ENCODE data around the gene LSM3. TPM values are rescaled to one million over a fixed set of nuclear protein-coding genes. Genes with fewer than 3 reads are reported as not detected.

Gene LSM3
- total and polyA plus RNA-seq, 2 of the 4 experiments (the other 2 are of a cell fraction): 3.4 to 11.5 TPM

GRCh38 chr3:14170531-14171159 lies 8.0 kb upstream of the LSM3 start (continued):
- TF ChIP-seq ELK1 (IDR thresholded peaks at IDR 0.05; ENCODE audit: borderline replicate concordance, low read depth, low read length) (no peak), RFX5 (IDR thresholded peaks at IDR 0.05; ENCODE audit: low read depth, low read length) (no peak)

GRCh38 chr3:14172496-14172895 lies 6.1 kb upstream of the LSM3 start:
- CTCF ChIA-PET: no interaction called here

More at GRCh38 chr3:14172496-14172895, 6.1 kb upstream of the LSM3 start:
- Histone ChIP-seq H2BK15ac (ENCODE audit: low read depth, low read length) (no peak overlapping the region), H3K18ac (ENCODE audit: low read depth, low read length) (no peak overlapping the region), H3K9me3 (ENCODE audit: control insufficient read depth, insufficient read depth, low read length) (no peaks in the 10 kb centered on the region), H4K5ac (ENCODE audit: low read depth, low read length) (no peak overlapping the region), H3K4me2 (ENCODE audit: low read depth, low read length) (no peak overlapping the region), H2BK120ac (ENCODE audit: low read depth, low read length) (no peak overlapping the region), H3K4me3 (ENCODE audit: insufficient read depth, low read depth, low read length) (no peak overlapping the region), H2BK5ac (ENCODE audit: low read depth, low read length, poor library complexity, severe bottlenecking) (no peak overlapping the region), H3K4me1 (ENCODE audit: control insufficient read depth, insufficient read depth, low read length) (peaks cover 8% of the 10 kb centered on the region), H3K23ac (ENCODE audit: low read depth, low read length) (no peak overlapping the region), H3K79me1 (ENCODE audit: low read depth in 1 of 2, low read length in 2 of 2) (peaks cover 38 to 60% of the 10 kb centered on the region in 2 experiments), H2AFZ (replicated peaks; ENCODE audit: low read length, poor library complexity) (no peak overlapping the region), H4K91ac (ENCODE audit: insufficient read depth, low read depth, low read length) (no peak overlapping the region), H3K9ac (ENCODE audit: low read depth, low read length) (no peak overlapping the region), H2AK5ac (ENCODE audit: low read depth, low read length) (no peak overlapping the region), H4K20me1 (ENCODE audit: insufficient read depth, low read length) (peaks cover 7% of the 10 kb centered on the region; the same call in 1 of the 2 replicates), H2BK20ac (ENCODE audit: low read depth, low read length) (no peak overlapping the region), H3K14ac (replicated peaks; ENCODE audit: low read depth, low read length) (no peak overlapping the region), H3K4ac (ENCODE audit: low read depth, low read length) (no peak overlapping the region), H3K27me3 (ENCODE audit: control insufficient read depth, insufficient read depth, low read length) (no peaks in the 10 kb centered on the region), H3K9me1 (ENCODE audit: insufficient read depth, low read length) (peaks cover 8% of the 10 kb centered on the region; the same call in 1 of the 2 replicates), H2AK9ac (replicated peaks; ENCODE audit: low read depth, low read length, poor library complexity) (no peak overlapping the region), H3K36me3 (ENCODE audit: control insufficient read depth, insufficient read depth, low read length) (peaks cover 32% of the 10 kb centered on the region), H3K56ac (ENCODE audit: extremely low read depth, insufficient read depth, low read length) (no peak overlapping the region), H4K8ac (ENCODE audit: low read depth in 2 of 2, low read length in 2 of 2) (no peak overlapping the region), H3K27ac (ENCODE audit: insufficient read depth, low read length) (no peak overlapping the region)
- no peak for ATAC-seq (ENCODE audit: low read depth)
- BruUV-seq (replicated peaks): no TSS peak
- in situ Hi-C loops (cut with MboI; ENCODE audit: low sequenced_read_pairs) (no loop called here), dilution Hi-C loops (cut with HindIII; ENCODE audit: low sequenced_read_pairs, unreplicated experiment) (no loop called here), intact Hi-C loops (cut with micrococcal nuclease) (loop anchor here (5.0 kb wide), 1 partner anchor 515 kb away; no protein-coding TSS in a partner anchor)
- DNase-seq: no peak
- WGBS, 2 experiments (ENCODE audit: extremely low coverage in 2 of 2, insufficient read length in 1 of 2): no CpG with 5 or more reads among the region's 5 CpGs
- POLR2A ChIA-PET (ENCODE audit: unreplicated experiment): no interaction called here
- TF ChIP-seq RAD21 (IDR thresholded peaks at IDR 0.05; ENCODE audit: low read length) (no peak), FOS (IDR thresholded peaks at IDR 0.05; ENCODE audit: low read depth, low read length) (no peak), SMC3 (IDR thresholded peaks at IDR 0.05; ENCODE audit: low read depth, low read length) (no peak), POLR2A (IDR thresholded peaks at IDR 0.05; ENCODE audit: low read depth, low read length) (no peak)
